ENCODE data around the gene STAT2. TPM values are rescaled to one million over a fixed set of nuclear protein-coding genes. Genes with fewer than 3 reads are reported as not detected.
A peak's percentile ranks its signal among the peaks of the same experiment; 100 is the strongest.

The STAT2 gene
- total and polyA plus RNA-seq, 2 experiments from 2014 or later = 15.6 to 67.9 TPM

- TF ChIP-seq ZNF114 (CRISPR knock-in tag; IDR thresholded peaks at IDR 0.05) (no peak), EZH2phosphoT487 (IDR thresholded peaks at IDR 0.05; ENCODE audit: unreplicated experiment) (no peak), EZH2 (IDR thresholded peaks at IDR 0.05; ENCODE audit: low read depth, unreplicated experiment) (no peak), ETS1 (IDR thresholded peaks at IDR 0.05) (no peak), STAT1 (IDR thresholded peaks at IDR 0.05; ENCODE audit: unreplicated experiment) (no peak), ZNF331 (CRISPR knock-in tag; IDR thresholded peaks at IDR 0.05; ENCODE audit: low read depth) (no peak)
- TF ChIP-seq, protein P1, sequence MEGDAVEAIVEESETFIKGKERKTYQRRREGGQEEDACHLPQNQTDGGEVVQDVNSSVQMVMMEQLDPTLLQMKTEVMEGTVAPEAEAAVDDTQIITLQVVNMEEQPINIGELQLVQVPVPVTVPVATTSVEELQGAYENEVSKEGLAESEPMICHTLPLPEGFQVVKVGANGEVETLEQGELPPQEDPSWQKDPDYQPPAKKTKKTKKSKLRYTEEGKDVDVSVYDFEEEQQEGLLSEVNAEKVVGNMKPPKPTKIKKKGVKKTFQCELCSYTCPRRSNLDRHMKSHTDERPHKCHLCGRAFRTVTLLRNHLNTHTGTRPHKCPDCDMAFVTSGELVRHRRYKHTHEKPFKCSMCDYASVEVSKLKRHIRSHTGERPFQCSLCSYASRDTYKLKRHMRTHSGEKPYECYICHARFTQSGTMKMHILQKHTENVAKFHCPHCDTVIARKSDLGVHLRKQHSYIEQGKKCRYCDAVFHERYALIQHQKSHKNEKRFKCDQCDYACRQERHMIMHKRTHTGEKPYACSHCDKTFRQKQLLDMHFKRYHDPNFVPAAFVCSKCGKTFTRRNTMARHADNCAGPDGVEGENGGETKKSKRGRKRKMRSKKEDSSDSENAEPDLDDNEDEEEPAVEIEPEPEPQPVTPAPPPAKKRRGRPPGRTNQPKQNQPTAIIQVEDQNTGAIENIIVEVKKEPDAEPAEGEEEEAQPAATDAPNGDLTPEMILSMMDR (conservative IDR thresholded peaks at IDR 0.05; ENCODE audit: low read depth in 2 of 2) = no peak
These were observed 22.7 kb upstream of the STAT2 start (continued) for GRCh38 chr12:56382611-56383010.

DNA sequence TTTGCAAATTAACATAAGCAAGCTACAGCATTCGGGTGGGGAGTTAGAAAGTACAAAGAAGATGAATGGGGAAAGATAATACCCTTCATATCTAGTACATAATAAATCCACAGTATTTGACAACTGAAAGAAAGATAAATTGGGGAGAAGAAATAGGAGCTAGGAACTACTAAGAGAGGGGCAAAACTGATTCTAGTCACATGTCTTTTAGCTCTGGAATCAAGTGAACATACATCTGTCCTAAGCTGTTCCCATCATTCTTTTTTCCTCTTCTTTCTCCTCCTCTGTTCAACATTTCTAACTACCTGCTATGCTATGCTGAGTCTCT lies 18.0 kb upstream of the STAT2 start:
- H3K27ac ChIP-seq (ENCODE audit: low read depth) = no peak overlapping the region
- Mint-ChIP-seq H3K27ac (no peak overlapping the region), H3K36me3 (ENCODE audit: low read depth) (no peaks in the 10 kb centered on the region), H3K4me3 (no peak overlapping the region), H3K9me3 (peaks cover 7% of the 10 kb centered on the region; the same call in 2 of the 3 replicates), H3K27me3 (ENCODE audit: insufficient read depth, low read depth, poor library complexity) (peaks cover 5% of the 10 kb centered on the region), H3K4me1 (peaks cover 11% of the 10 kb centered on the region; the same call in 2 of the 3 replicates)
- no peaks in the 10 kb centered on the region; the same call in 1 of the 2 replicates for H3F3A ChIP-seq (replicated peaks; ENCODE audit: low read depth)
- peaks cover 6% of the 10 kb centered on the region; the same call in 1 of the 2 replicates for H3K4me1 ChIP-seq (ENCODE audit: insufficient read depth)
- H3K9me2 ChIP-seq (ENCODE audit: insufficient read depth) = no peaks in the 10 kb centered on the region
- H2AFZ ChIP-seq = peak overlapping the region; percentile 96
- no peak overlapping the region for H3K4me2 ChIP-seq
- H3K36me3 ChIP-seq (ENCODE audit: insufficient read depth) = no peaks in the 10 kb centered on the region
- TF ChIP-seq ETS1 (IDR thresholded peaks at IDR 0.05) (no peak), STAT1 (IDR thresholded peaks at IDR 0.05; ENCODE audit: unreplicated experiment) (no peak), JUNB (IDR thresholded peaks at IDR 0.05; ENCODE audit: unreplicated experiment) (no peak), EZH2phosphoT487 (IDR thresholded peaks at IDR 0.05; ENCODE audit: unreplicated experiment) (no peak), NANOG (IDR thresholded peaks at IDR 0.05; ENCODE audit: borderline replicate concordance) (no peak), CREB1 (CRISPR knock-in tag; IDR thresholded peaks at IDR 0.05; ENCODE audit: low read depth) (no peak)
- ATAC-seq (no peak), DNase-seq (ENCODE audit: low spot score) (no peak)
- H3K27me3 ChIP-seq (ENCODE audit: insufficient read depth) = no peaks in the 10 kb centered on the region
- no peak overlapping the region for H3K4me3 ChIP-seq
- H3K79me2 ChIP-seq (replicated peaks; ENCODE audit: insufficient read depth) = no peaks in the 10 kb centered on the region
- no peaks in the 10 kb centered on the region for H4K20me1 ChIP-seq (replicated peaks; ENCODE audit: insufficient read depth)

All from GM23338 (cell line).